ENCODE results near the gene CYP24A1. TPM values are rescaled to one million over a fixed set of nuclear protein-coding genes. Genes with fewer than 3 reads are reported as not detected.

The CYP24A1 gene
- total and polyA plus RNA-seq, 2 of the 8 experiments (the other 6 are each of a cell fraction or from before 2014, with no cell fraction given) = not detected

GRCh38 chr20:54118220-54119001 lies 55.4 kb downstream of the CYP24A1 start:
- FAIRE-seq (no peak), DNase-seq (ENCODE audit: low read depth in 1 of 2, low spot score in 2 of 2) (no peak)
- no peak overlapping the region for H3K14ac ChIP-seq (ENCODE audit: insufficient read length)
- no peaks in the 10 kb centered on the region for H3K79me1 ChIP-seq (ENCODE audit: low read depth, low read length)
- no peaks in the 10 kb centered on the region for H3K27me3 ChIP-seq (replicated peaks in 1 of 4; ENCODE audit: control insufficient read depth in 3 of 4, extremely low read depth in 1 of 4, insufficient read depth in 3 of 4, low read length in 3 of 4)
- H3K36me3 ChIP-seq (ENCODE audit: control insufficient read depth in 2 of 4, insufficient read depth in 4 of 4, low read length in 3 of 4) = no peaks in the 10 kb centered on the region
- H3K9ac ChIP-seq (replicated peaks in 1 of 4; ENCODE audit: extremely low read depth in 1 of 4, low read depth in 3 of 4, low read length in 3 of 4) = no peak overlapping the region
- H2BK5ac ChIP-seq (ENCODE audit: low read depth, low read length) = no peak overlapping the region
- TF ChIP-seq CBX8 (IDR thresholded peaks at IDR 0.05; ENCODE audit: borderline replicate concordance, low read depth, low read length) = no peak
- TF ChIP-seq EP300 (IDR thresholded peaks at IDR 0.05; ENCODE audit: borderline replicate concordance in 1 of 2, low read depth in 2 of 2, low read length in 2 of 2) = no peak
- no peak for TF ChIP-seq NANOG (IDR thresholded peaks at IDR 0.05; ENCODE audit: insufficient read depth, low read depth, low read length, poor library complexity, severe bottlenecking)
- no peak for TF ChIP-seq CBX5 (IDR thresholded peaks at IDR 0.05; ENCODE audit: low read depth, low read length)
- no peak for TF ChIP-seq CTBP2 (IDR thresholded peaks at IDR 0.05; ENCODE audit: borderline replicate concordance, insufficient read depth, insufficient read length, low read length)
- no peak for TF ChIP-seq SP1 (IDR thresholded peaks at IDR 0.05; ENCODE audit: low read depth, low read length)
- no peak for TF ChIP-seq TCF12 (IDR thresholded peaks at IDR 0.05; ENCODE audit: low read depth, low read length)
- TF ChIP-seq SRF (IDR thresholded peaks at IDR 0.05; ENCODE audit: low read depth, low read length) = no peak
- no peak for TF ChIP-seq HDAC6 (IDR thresholded peaks at IDR 0.05; ENCODE audit: low read depth, low read length)
- no peak for TF ChIP-seq SP2 (IDR thresholded peaks at IDR 0.05; ENCODE audit: low read length)
- H2BK120ac ChIP-seq (replicated peaks; ENCODE audit: low read depth, low read length) = no peak overlapping the region
- H3K18ac ChIP-seq (ENCODE audit: extremely low read depth, low read length) = no peak overlapping the region
- no peaks in the 10 kb centered on the region; the same call in 1 of the 2 replicates for H3K23me2 ChIP-seq (ENCODE audit: low read depth, low read length)
- no peak overlapping the region for H3K4me2 ChIP-seq (ENCODE audit: insufficient read depth in 1 of 2, low read depth in 2 of 2, low read length in 2 of 2)
- WGBS, 2 experiments (ENCODE audit: extremely low coverage in 1 of 2, insufficient coverage in 1 of 2, insufficient read length in 1 of 2, insufficient replicate concordance in 2 of 2, low coverage in 1 of 2, low lambda C conversion rate in 2 of 2, missing lambda C conversion rate in 1 of 2) = 81% methylated on average over 9 of the region's 9 CpGs; no CpG with 5 or more reads in 1 of the 2 experiments
- H3K23ac ChIP-seq (ENCODE audit: insufficient read length) = no peak overlapping the region
- no peaks in the 10 kb centered on the region for H3K9me3 ChIP-seq (ENCODE audit: insufficient read depth in 2 of 2, low read depth in 1 of 2, low read length in 1 of 2)
- no peak overlapping the region for H2AFZ ChIP-seq (ENCODE audit: low read length)
- H4K20me1 ChIP-seq (replicated peaks in 1 of 2; ENCODE audit: control insufficient read depth in 1 of 2, insufficient read depth in 2 of 2, low read length in 2 of 2) = no peaks in the 10 kb centered on the region
- no peak overlapping the region for H4K8ac ChIP-seq (ENCODE audit: extremely low read depth, insufficient read depth, low read length)
- H3K79me2 ChIP-seq (ENCODE audit: control insufficient read depth in 1 of 2, insufficient read depth in 2 of 2, low read length in 2 of 2) = no peaks in the 10 kb centered on the region
- H3K4me3 ChIP-seq (ENCODE audit: extremely low read depth in 1 of 4, insufficient read depth in 2 of 4, low read depth in 3 of 4, low read length in 4 of 4) = no peak overlapping the region
- H2BK20ac ChIP-seq (ENCODE audit: low read length) = no peak overlapping the region
- ChIA-PET CTCF (ENCODE audit: partially characterized antibody) (interaction anchor here (0.6 to 4.9 kb wide), 5 partner anchors 9 to 83 kb away, joined by 3 to 30 read pairs (median 3); no protein-coding TSS in a partner anchor), POLR2A (ENCODE audit: partially characterized antibody) (no interaction called here)
- no peak overlapping the region for H3K27ac ChIP-seq (ENCODE audit: low read depth, low read length)
- peaks cover 0 to 3% (median 0%) of the 10 kb centered on the region in 4 experiments; a peak in 2 of 7 replicates for H3K4me1 ChIP-seq (replicated peaks in 1 of 4; ENCODE audit: control insufficient read depth in 3 of 4, insufficient read depth in 4 of 4, low read length in 3 of 4)
- no peak overlapping the region for H4K5ac ChIP-seq (ENCODE audit: insufficient read length, low read depth, low read length)
- no peak overlapping the region for H3K4ac ChIP-seq (replicated peaks; ENCODE audit: insufficient read length, low read depth, low read length)
- no peak overlapping the region for H2BK12ac ChIP-seq (ENCODE audit: low read depth, low read length)
- no peak overlapping the region for H3K56ac ChIP-seq (replicated peaks; ENCODE audit: insufficient read length, low read depth, low read length)
- H2AK5ac ChIP-seq (ENCODE audit: low read depth, low read length) = no peak overlapping the region
- H4K91ac ChIP-seq (replicated peaks; ENCODE audit: insufficient read length, low read length) = no peak overlapping the region
- no peak overlapping the region for H2BK15ac ChIP-seq (ENCODE audit: low read length)
